SK-N-SH (cell line): ENCODE measurements around the gene MARCHF5. TPM values are rescaled to one million over a fixed set of nuclear protein-coding genes. Genes with fewer than 3 reads are reported as not detected.
"Not testable (repeated sequence)": the region's sequence is repeated elsewhere in the genome, so short reads cannot be mapped to it uniquely, and the experiment has no call there.

ENCODE experiments used
- CTCF ChIA-PET: fragments of 300-600, 350-600 bp; formaldehyde crosslinking; extraction: SDS; loops from one replicate; lab custom pipeline; 2021; lab: Yijun Ruan, JAX
- POLR2A ChIA-PET: fragments of 350-600 bp; sonication (Branson Sonifier 250); formaldehyde crosslinking; extraction: SDS; loops from one replicate; lab custom pipeline; 2020; ENCODE audit warnings: antibody characterized with exemption, inconsistent platforms; lab: Yijun Ruan, JAX
- DNase-seq: peaks from one replicate; pipeline ENCODE4 v3.0.0; 2012
- H2AFZ ChIP-seq: fragments of 200-600 bp; sonication (generic); 2 replicates; pipeline ENCODE4 v1.8.1; 2016; ENCODE audit warnings: antibody characterized with exemption, mild to moderate bottlenecking, low read depth
- H3F3A ChIP-seq: fragments of 200-600 bp; sonication (generic); replicated peaks from 2 replicates; pipeline ENCODE3; 2016; ENCODE audit warnings: antibody characterized with exemption, mild to moderate bottlenecking; ENCODE audit not compliant: insufficient read depth
- H3K27ac ChIP-seq, 2 experiments: fragments of 200-500 bp in 1 of 2; fragments of 200-600 bp in 1 of 2; sonication (Bioruptor generic) in 1 of 2; sonication (generic), shearing (Covaris generic) in 1 of 2; 2 replicates each; pipeline versions ENCODE4 v1.5.1 to v1.6.1; 2014 to 2016; ENCODE audit warnings: low read depth in 2 of 2, inconsistent platforms in 1 of 2, low read length in 1 of 2, mild to moderate bottlenecking in 1 of 2, mixed read lengths in 1 of 2
- H3K27me3 ChIP-seq: fragments of 200-600 bp; sonication (generic), shearing (Covaris generic); 2 replicates; pipeline ENCODE4 v1.6.1; 2016; ENCODE audit warnings: mixed run types; ENCODE audit not compliant: insufficient read depth
- H3K36me3 ChIP-seq, 2 experiments: fragments of 200-500 bp in 1 of 2; fragments of 200-600 bp in 1 of 2; sonication (Bioruptor generic) in 1 of 2; sonication (generic) in 1 of 2; replicated peaks in 1 of 2; 2 replicates each; pipeline versions ENCODE3 to v1.5.1; 2014 to 2016; ENCODE audit warnings: low read length in 1 of 2, mild to moderate bottlenecking in 1 of 2; ENCODE audit not compliant: insufficient read depth in 2 of 2, control insufficient read depth in 1 of 2
- H3K4me1 ChIP-seq, 2 experiments: fragments of 200-500 bp in 1 of 2; fragments of 200-600 bp in 1 of 2; sonication (Bioruptor generic) in 1 of 2; sonication (generic), shearing (Covaris generic) in 1 of 2; 2 replicates each; pipeline versions ENCODE4 v1.5.1 to v1.6.1; 2014 to 2016; ENCODE audit warnings: low read depth in 1 of 2, low read length in 1 of 2, mixed run types in 1 of 2; ENCODE audit not compliant: insufficient read depth in 2 of 2, control insufficient read depth in 1 of 2
- H3K4me2 ChIP-seq: fragments of 200-600 bp; sonication (generic), shearing (Covaris generic); 2 replicates; pipeline ENCODE4 v1.6.1; 2017; ENCODE audit warnings: mixed run types
- H3K4me3 ChIP-seq, 2 experiments: fragments of 200-500 bp in 1 of 2; fragments of 200-600 bp in 1 of 2; sonication (Bioruptor generic) in 1 of 2; sonication (generic), shearing (Covaris generic) in 1 of 2; 2 replicates each; pipeline versions ENCODE4 v1.5.1 to v1.8.1; 2014 to 2016; ENCODE audit warnings: low read depth in 2 of 2, inconsistent platforms in 1 of 2, low read length in 1 of 2, mild to moderate bottlenecking in 1 of 2, mixed read lengths in 1 of 2, moderate library complexity in 1 of 2
- H3K79me2 ChIP-seq: fragments of 200-600 bp; sonication (generic); 2 replicates; pipeline ENCODE4 v1.8.1; 2017; ENCODE audit warnings: mild to moderate bottlenecking; ENCODE audit not compliant: insufficient read depth
- H3K9ac ChIP-seq: fragments of 200-600 bp; sonication (generic); 2 replicates; pipeline ENCODE4 v1.6.1; 2017; ENCODE audit warnings: mixed run types
- H3K9me2 ChIP-seq: fragments of 200-600 bp; sonication (generic); 2 replicates; pipeline ENCODE4 v1.6.1; 2017; ENCODE audit warnings: mixed run types
- H3K9me3 ChIP-seq: fragments of 200-600 bp; sonication (generic); 2 replicates; pipeline ENCODE4 v1.6.1; 2017; ENCODE audit warnings: mixed run types, mild to moderate bottlenecking, moderate library complexity
- H4K20me1 ChIP-seq: fragments of 200-600 bp; sonication (generic); 2 replicates; pipeline ENCODE4 v1.6.1; 2017; ENCODE audit warnings: mild to moderate bottlenecking, mixed run types; ENCODE audit not compliant: insufficient read depth
- EP300 ChIP-seq, 2 experiments: IDR thresholded peaks; 2 replicates each; pipeline versions ENCODE4 v1.4.0 to v1.6.1; 2012; ENCODE audit warnings: borderline replicate concordance in 1 of 2, low read depth in 1 of 2, low read length in 1 of 2
- RCOR1 ChIP-seq: fragments of 150-350 bp; IDR thresholded peaks from 2 replicates; pipeline ENCODE4 v1.6.1; 2017; ENCODE audit warnings: antibody characterized with exemption, low read length
- REST ChIP-seq: IDR thresholded peaks from 2 replicates; pipeline ENCODE4 v1.6.1; 2012; ENCODE audit warnings: mild to moderate bottlenecking, low read depth, low read length, moderate library complexity
- whole genome bisulfite sequencing: methylation state at CpG from one replicate; pipeline ENCODE4 v1.1.6; 2017; ENCODE audit warnings: low lambda C conversion rate; 5-methylcytosine and 5-hydroxymethylcytosine counted together
- polyA plus RNA-seq, 3 experiments: library from polyadenylated mRNA; depleted of rRNA; stranded (reverse); fragments of >200 nt; gene quantifications; 2 replicates each; pipeline ENCODE4 v1.2.3, GENCODE V29; 2012
- small RNA-seq, 7 experiments: library from RNA; depleted of rRNA; stranded (forward); fragments of <200 nt; gene quantifications; one replicate each; pipeline ENCODE3, GENCODE V24; 2012

Gene MARCHF5
- polyA plus RNA-seq, 1 of the 3 experiments (the other 2 are of a cell fraction) = 24.2 TPM

DNA sequence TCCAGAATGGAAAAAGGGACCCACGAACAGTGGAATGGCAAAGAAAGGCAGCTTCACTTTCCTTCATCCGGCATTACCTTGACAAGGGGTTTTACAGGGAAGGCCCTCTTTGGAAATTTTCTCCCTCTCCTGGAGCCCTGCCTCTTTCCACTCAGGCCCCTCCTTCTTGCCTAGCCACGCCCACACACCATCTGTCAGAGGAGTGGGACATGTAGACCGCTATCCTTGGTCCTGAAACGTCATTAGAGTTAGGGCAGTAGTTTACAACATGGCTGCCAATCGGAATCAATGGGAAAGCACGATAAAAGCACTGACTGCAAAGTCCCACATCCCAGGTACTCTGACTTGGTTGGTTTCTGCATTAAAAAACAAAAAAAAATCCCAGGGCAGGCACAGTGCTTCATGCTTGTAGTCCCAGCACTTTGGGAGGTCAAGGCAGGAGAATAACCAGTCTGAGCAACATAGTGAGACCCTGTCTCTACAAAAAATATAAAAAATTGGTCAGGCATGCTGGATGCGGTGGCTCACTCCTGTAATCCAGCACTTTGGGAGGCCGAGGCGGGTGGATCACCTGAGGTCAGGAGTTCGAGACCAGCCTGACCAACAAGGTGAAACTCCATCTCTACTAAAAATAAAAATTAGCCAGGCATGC is 96.4 kb downstream of the MARCHF5 start (continued):
- no peak for TF ChIP-seq EP300 (IDR thresholded peaks at IDR 0.05; ENCODE audit: borderline replicate concordance in 1 of 2, low read depth in 1 of 2, low read length in 1 of 2)
- no peak for TF ChIP-seq RCOR1

GRCh38 chr10:92393173-92393572 is 102.2 kb downstream of the MARCHF5 start:
- CTCF ChIA-PET, H2AFZ ChIP-seq: not testable (repeated sequence)

GRCh38 chr10:92395271-92395670 is 104.3 kb downstream of the MARCHF5 start:
- H3K9me2 ChIP-seq = no peaks in the 10 kb centered on the region
- H3K4me3 ChIP-seq = no peak overlapping the region
- 66% methylated on average over 4 of the region's 4 CpGs for WGBS
- no peaks in the 10 kb centered on the region for H3K4me1 ChIP-seq
- no peaks in the 10 kb centered on the region for H3K27me3 ChIP-seq
- POLR2A ChIA-PET = no interaction called here
- no peak overlapping the region for H3K27ac ChIP-seq
- no peaks in the 10 kb centered on the region for H4K20me1 ChIP-seq
- H3F3A ChIP-seq = no peaks in the 10 kb centered on the region
- H3K36me3 ChIP-seq = no peaks in the 10 kb centered on the region
- CTCF ChIA-PET = no interaction called here
- TF ChIP-seq EP300 (IDR thresholded peaks at IDR 0.05; ENCODE audit: borderline replicate concordance in 1 of 2, low read depth in 1 of 2, low read length in 1 of 2) = no peak
- TF ChIP-seq REST = peak; percentile 19; the same call in 1 of the 2 replicates
- no peaks in the 10 kb centered on the region for H3K9me3 ChIP-seq
- no peak overlapping the region for H3K4me2 ChIP-seq
- no peaks in the 10 kb centered on the region for H3K79me2 ChIP-seq
- H2AFZ ChIP-seq = no peak overlapping the region
- H3K9ac ChIP-seq = no peak overlapping the region
- DNase-seq = no peak

More at GRCh38 chr10:92393173-92393572, 102.2 kb downstream of the MARCHF5 start:
- H3F3A ChIP-seq, H3K9me2 ChIP-seq, H3K9ac ChIP-seq, H3K27me3 ChIP-seq, H3K4me2 ChIP-seq, H4K20me1 ChIP-seq, H3K4me3 ChIP-seq, H3K9me3 ChIP-seq, DNase-seq, H3K79me2 ChIP-seq, H3K36me3 ChIP-seq, POLR2A ChIA-PET, H3K27ac ChIP-seq, H3K4me1 ChIP-seq: not testable (repeated sequence)
- 29% methylated on average over 1 of the region's 1 CpG for WGBS

DNA sequence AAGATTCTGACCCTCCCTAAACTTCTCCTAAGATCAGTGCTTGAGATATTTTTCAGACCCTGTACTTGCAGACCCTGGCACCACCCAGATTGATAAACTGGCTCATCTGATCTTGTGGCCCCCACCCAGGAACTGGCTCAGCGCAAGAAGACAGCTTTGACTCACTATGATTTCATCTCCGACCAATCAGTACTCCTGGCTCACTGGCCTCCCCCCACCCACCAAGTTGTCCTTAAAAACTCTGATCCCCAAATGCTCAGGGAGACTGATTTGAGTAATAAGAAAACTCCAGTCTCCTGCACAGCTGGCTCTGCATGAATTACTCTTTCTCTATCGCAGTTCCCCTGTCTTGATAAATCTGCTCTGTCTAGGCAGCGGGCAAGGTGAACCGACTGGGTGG is 111.3 kb downstream of the MARCHF5 start:
- H3K79me2 ChIP-seq, H3K36me3 ChIP-seq, H3K27ac ChIP-seq, H3K9ac ChIP-seq, H3K27me3 ChIP-seq, H2AFZ ChIP-seq, H3K9me3 ChIP-seq, H3K4me1 ChIP-seq, H3K4me3 ChIP-seq, H3K9me2 ChIP-seq, H3F3A ChIP-seq, H4K20me1 ChIP-seq, POLR2A ChIA-PET, CTCF ChIA-PET, DNase-seq, H3K4me2 ChIP-seq: not testable (repeated sequence)
- 71% methylated on average over 5 of the region's 5 CpGs for WGBS

Small RNA genes within 50 kb of the gene (small RNA-seq; reads per million reads assigned to genes)
- gene RF00019 (0 reads per million in 7 experiments), gene RNY3P12 (0 to 1.0 (median 0) reads per million in 7 experiments)

Other genes with a start within 250 kb of the MARCHF5 start
- gene CPEB3, start 89 bp upstream of the MARCHF5 start, polyA plus RNA-seq (2012; rRNA removed) = 0.36 TPM in 2 replicates